GM23248 (cell line): ENCODE data around the gene USH1G. TPM values are rescaled to one million over a fixed set of nuclear protein-coding genes. Genes with fewer than 3 reads are reported as not detected.

Experiments
- DNase-seq: peaks from one replicate; pipeline ENCODE4 v3.0.0-alpha.2; 2015
- H2AFZ ChIP-seq: fragments of 200-600 bp; sonication (generic); 2 replicates; pipeline ENCODE4 v1.6.1; 2016; ENCODE audit warnings: antibody characterized with exemption
- H3F3A ChIP-seq: fragments of 200-600 bp; sonication (generic); 2 replicates; pipeline ENCODE4 v1.6.1; 2016; ENCODE audit warnings: mild to moderate bottlenecking, antibody characterized with exemption, mixed run types; ENCODE audit not compliant: insufficient read depth
- H3K27ac ChIP-seq: fragments of 200-600 bp; sonication (generic); 2 replicates; pipeline ENCODE4 v1.5.1; 2016; ENCODE audit warnings: mild to moderate bottlenecking
- H3K27me3 ChIP-seq: fragments of 200-600 bp; sonication (generic); replicated peaks from 2 replicates; pipeline ENCODE4 v1.6.1; 2016; ENCODE audit warnings: mild to moderate bottlenecking; ENCODE audit not compliant: insufficient read depth
- H3K36me3 ChIP-seq: fragments of 200-600 bp; sonication (generic); 2 replicates; pipeline ENCODE4 v1.6.1; 2016; ENCODE audit warnings: low read depth, mild to moderate bottlenecking
- H3K4me1 ChIP-seq: fragments of 200-600 bp; sonication (generic); 2 replicates; pipeline ENCODE4 v1.6.1; 2016; ENCODE audit warnings: mild to moderate bottlenecking; ENCODE audit not compliant: insufficient read depth
- H3K4me2 ChIP-seq: fragments of 200-600 bp; sonication (generic); one replicate; pipeline ENCODE4 v1.6.1; 2016; ENCODE audit warnings: mild to moderate bottlenecking; ENCODE audit not compliant: unreplicated experiment
- H3K4me3 ChIP-seq: fragments of 200-600 bp; sonication (generic); 2 replicates; pipeline ENCODE4 v1.5.1; 2016; ENCODE audit warnings: mild to moderate bottlenecking
- H3K79me2 ChIP-seq: fragments of 200-600 bp; sonication (generic); 2 replicates; pipeline ENCODE4 v1.6.1; 2016; ENCODE audit warnings: mild to moderate bottlenecking; ENCODE audit not compliant: insufficient read depth
- H3K9ac ChIP-seq: fragments of 200-600 bp; sonication (generic); 2 replicates; pipeline ENCODE4 v1.6.1; 2016; ENCODE audit warnings: mild to moderate bottlenecking
- H3K9me2 ChIP-seq: fragments of 200-600 bp; sonication (generic); 2 replicates; pipeline ENCODE4 v1.6.1; 2016; ENCODE audit warnings: mixed run types, mild to moderate bottlenecking, moderate library complexity; ENCODE audit not compliant: insufficient read depth
- H3K9me3 ChIP-seq: fragments of 200-600 bp; sonication (generic); one replicate; pipeline ENCODE4 v1.6.1; 2017; ENCODE audit warnings: low read depth
- H4K20me1 ChIP-seq: fragments of 200-600 bp; sonication (generic); 2 replicates; pipeline ENCODE4 v1.6.0; 2016; ENCODE audit not compliant: insufficient read depth
- EZH2 ChIP-seq: fragments of 200-600 bp; sonication (generic); IDR thresholded peaks from 2 replicates; pipeline ENCODE4 v1.6.1; 2018; ENCODE audit warnings: antibody characterized with exemption, mild to moderate bottlenecking; ENCODE audit not compliant: insufficient read depth, poor library complexity, severe bottlenecking
- EZH2phosphoT487 ChIP-seq: fragments of 200-600 bp; sonication (generic); IDR thresholded peaks from 2 replicates; pipeline ENCODE4 v1.6.1; 2018; ENCODE audit warnings: antibody characterized with exemption, moderate library complexity, mild to moderate bottlenecking, low read depth; ENCODE audit not compliant: insufficient read depth
- WGBS, 2 experiments: methylation state at CpG; one replicate each; pipeline ENCODE4 v1.1.6; 2015 to 2017; ENCODE audit warnings: low lambda C conversion rate in 2 of 2, low coverage in 1 of 2; ENCODE audit errors: missing lambda C conversion rate in 2 of 2; 5-methylcytosine and 5-hydroxymethylcytosine counted together
- in situ Hi-C: fragments of 300-500 bp; cut with MboI; formaldehyde crosslinking; loops from 2 replicates; pipeline ENCODE4 v1.15.0; 2020
- polyA plus RNA-seq: library from polyadenylated mRNA; unstranded; fragments of >200 nt; fragmentation: Nextera tagmentation; extraction: Ambion mirVana; gene quantifications from 2 replicates; pipeline ENCODE4 v1.2.1, GENCODE V29; 2016
- total RNA-seq: library from RNA; depleted of rRNA; stranded (reverse); fragments of >200 nt; shearing (Covaris generic); gene quantifications from 2 replicates; pipeline ENCODE4 v1.2.3, GENCODE V29; 2014

Gene USH1G
- total and polyA plus RNA-seq, 2 experiments from 2014 or later, result not detected

DNA sequence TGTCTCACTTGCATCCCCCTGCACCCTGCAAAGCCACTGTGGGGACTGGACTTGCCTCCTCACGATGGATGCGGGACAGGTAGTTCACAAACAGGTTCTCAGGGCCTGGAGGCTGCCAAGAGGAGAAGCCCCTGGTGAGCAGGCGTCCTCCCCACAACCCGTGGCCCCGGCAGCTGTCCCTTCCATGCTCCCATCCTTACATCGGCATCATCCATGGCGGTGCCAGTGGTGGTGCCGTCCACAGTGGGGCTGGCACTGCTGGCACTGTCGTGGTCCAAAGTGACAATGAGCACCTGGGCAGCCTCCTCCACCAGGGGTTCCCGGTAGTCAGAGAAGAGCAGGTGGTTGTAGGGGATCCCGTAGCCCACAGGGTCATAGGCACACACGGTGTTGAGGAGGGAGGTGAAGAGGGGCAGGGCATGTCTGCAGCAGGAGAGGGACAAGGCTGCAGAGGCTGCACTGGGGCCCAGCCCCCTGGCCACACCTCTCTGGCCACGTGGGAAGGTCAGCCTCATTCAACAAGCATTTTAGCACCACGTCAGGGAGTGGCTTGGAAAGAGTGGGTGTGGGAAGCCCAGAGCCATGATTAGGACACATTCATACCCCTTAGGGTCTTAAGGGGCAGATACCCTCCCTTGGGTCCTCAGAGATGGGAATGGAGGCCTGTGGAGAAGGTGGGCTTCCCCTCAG is 36.9 kb upstream of the USH1G start:
- H3K9me2 ChIP-seq, result no peaks in the 10 kb centered on the region
- no peaks in the 10 kb centered on the region for H3K79me2 ChIP-seq
- H3K27me3 ChIP-seq, result no peaks in the 10 kb centered on the region
- H4K20me1 ChIP-seq, result no peaks in the 10 kb centered on the region
- DNase-seq, result peak; percentile 75
- H3K9me3 ChIP-seq, result no peaks in the 10 kb centered on the region
- no peaks in the 10 kb centered on the region for H3K36me3 ChIP-seq
- no peak overlapping the region for H3K9ac ChIP-seq
- in situ Hi-C loops, result no loop called here
- H3K27ac ChIP-seq, result no peak overlapping the region
- H3F3A ChIP-seq, result no peaks in the 10 kb centered on the region
- H2AFZ ChIP-seq, result 0 out of 2 replicates have a peak overlapping the region, but pooled peaks have one; percentile 33
- no peak for TF ChIP-seq EZH2
- H3K4me3 ChIP-seq, result no peak overlapping the region
- H3K4me1 ChIP-seq, result no peaks in the 10 kb centered on the region
- WGBS, 2 experiments, result 62 to 66% methylated on average over 14 of the region's 14 CpGs
- H3K4me2 ChIP-seq, result no peak overlapping the region

DNA sequence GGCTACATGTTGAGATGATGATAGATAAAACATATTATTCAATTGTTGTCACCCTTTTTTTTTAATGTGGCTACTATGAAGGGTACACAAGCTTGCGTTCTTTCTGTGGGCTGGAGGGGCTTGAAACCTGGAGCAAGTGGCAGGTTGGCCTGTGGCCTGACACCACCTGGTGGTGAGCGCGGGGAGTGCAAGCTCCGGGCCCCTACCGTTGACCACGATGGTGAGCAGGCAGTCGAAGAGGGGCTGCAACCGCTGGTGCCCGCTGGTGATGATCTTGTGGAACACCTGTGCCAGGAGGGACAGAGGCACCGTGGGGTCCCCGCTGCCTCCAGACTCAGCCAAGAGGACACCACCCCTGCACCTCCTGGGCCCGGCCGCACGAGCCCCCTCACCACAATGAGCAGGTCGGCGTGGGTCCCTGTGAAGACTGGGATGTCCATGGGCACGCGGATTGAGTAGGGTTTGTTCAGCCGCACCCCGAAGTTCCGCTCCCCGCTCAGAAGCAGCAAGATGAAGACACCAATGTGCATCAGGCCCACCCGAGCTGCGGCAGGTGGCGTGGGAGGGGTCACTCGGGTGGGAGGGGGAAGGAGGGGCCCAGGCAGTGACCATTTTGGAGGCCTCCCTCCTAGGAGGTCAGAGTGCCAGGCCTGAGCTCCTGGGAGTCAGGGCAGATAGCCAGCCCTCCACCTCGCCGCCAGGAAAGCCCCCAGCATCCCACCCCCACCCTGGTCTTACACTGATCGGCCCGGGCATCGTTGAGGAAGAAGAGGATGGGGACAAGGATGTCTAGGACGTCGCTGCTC is 35.1 kb upstream of the USH1G start:
- H3K27ac ChIP-seq, result no peak overlapping the region
- in situ Hi-C loops, result no loop called here
- H3K79me2 ChIP-seq, result no peaks in the 10 kb centered on the region
- no peaks in the 10 kb centered on the region for H3K9me2 ChIP-seq
- no peaks in the 10 kb centered on the region for H3K27me3 ChIP-seq
- no peaks in the 10 kb centered on the region for H3K36me3 ChIP-seq
- TF ChIP-seq EZH2phosphoT487 (no peak), EZH2 (no peak)
- H3K9me3 ChIP-seq, result no peaks in the 10 kb centered on the region
- no peak overlapping the region for H3K4me2 ChIP-seq
- no peaks in the 10 kb centered on the region for H3K4me1 ChIP-seq
- no peak overlapping the region for H3K9ac ChIP-seq
- H3F3A ChIP-seq, result no peaks in the 10 kb centered on the region
- peak; percentile 56 for DNase-seq
- no peaks in the 10 kb centered on the region for H4K20me1 ChIP-seq
- no peak overlapping the region for H2AFZ ChIP-seq
- H3K4me3 ChIP-seq, result no peak overlapping the region
- 23 to 30% methylated on average over 28 to 33 of the region's 33 CpGs for WGBS, 2 experiments

DNA sequence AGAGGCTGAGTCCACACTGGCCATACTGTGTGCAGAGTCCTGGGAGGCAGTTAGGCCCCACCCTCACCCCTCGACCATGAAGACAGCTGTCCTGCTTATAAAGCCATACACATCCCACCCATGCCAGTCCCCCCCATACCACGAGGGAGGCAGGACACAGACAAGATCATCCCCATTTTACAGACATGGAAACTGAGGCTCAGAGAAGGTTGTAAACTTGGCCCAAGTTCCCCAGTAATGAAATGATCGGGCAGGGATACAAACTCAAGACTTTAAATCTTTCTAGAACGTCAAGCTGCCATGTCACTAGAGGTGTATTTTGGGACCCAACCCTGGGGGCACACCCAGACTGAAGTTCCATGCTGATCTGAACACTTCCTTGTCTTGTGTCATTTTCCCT is 33.0 kb upstream of the USH1G start:
- 33 to 39% methylated on average over 4 of the region's 4 CpGs for WGBS, 2 experiments
- H3K27me3 ChIP-seq, result no peaks in the 10 kb centered on the region
- H4K20me1 ChIP-seq, result no peaks in the 10 kb centered on the region
- no peak overlapping the region for H3K9ac ChIP-seq
- H3K9me2 ChIP-seq, result no peaks in the 10 kb centered on the region
- H3K4me2 ChIP-seq, result no peak overlapping the region
- no peak overlapping the region for H3K4me3 ChIP-seq
- TF ChIP-seq EZH2, result no peak
- TF ChIP-seq EZH2phosphoT487, result no peak
- no peaks in the 10 kb centered on the region for H3K79me2 ChIP-seq
- in situ Hi-C loops, result no loop called here
- H3K4me1 ChIP-seq, result no peaks in the 10 kb centered on the region
- H3K27ac ChIP-seq, result no peak overlapping the region
- no peak for DNase-seq
- H3F3A ChIP-seq, result no peaks in the 10 kb centered on the region
- no peaks in the 10 kb centered on the region for H3K9me3 ChIP-seq
- H3K36me3 ChIP-seq, result no peaks in the 10 kb centered on the region
- no peak overlapping the region for H2AFZ ChIP-seq

- no peaks in the 10 kb centered on the region for H3K36me3 ChIP-seq
- DNase-seq, result no peak
- no peaks in the 10 kb centered on the region for H3F3A ChIP-seq
- 54% methylated on average over 13 of the region's 13 CpGs for WGBS, 2 experiments
- no peaks in the 10 kb centered on the region for H3K27me3 ChIP-seq
- no peaks in the 10 kb centered on the region for H3K9me3 ChIP-seq
- H3K4me1 ChIP-seq, result no peaks in the 10 kb centered on the region
- H3K27ac ChIP-seq, result no peak overlapping the region
- no peak overlapping the region for H2AFZ ChIP-seq
- no peaks in the 10 kb centered on the region for H3K9me2 ChIP-seq
- no peak overlapping the region for H3K4me3 ChIP-seq
- no peaks in the 10 kb centered on the region for H4K20me1 ChIP-seq
- no peak overlapping the region for H3K9ac ChIP-seq
- H3K79me2 ChIP-seq, result no peaks in the 10 kb centered on the region
- in situ Hi-C loops, result no loop called here
- TF ChIP-seq EZH2 (no peak), EZH2phosphoT487 (no peak)
- H3K4me2 ChIP-seq, result no peak overlapping the region
Observed at GRCh38 chr17:74954665-74955421, 31.8 kb upstream of the USH1G start.
